GM23338 (cell line): Measurements from ENCODE around the gene ZBTB40. TPM values are rescaled to one million over a fixed set of nuclear protein-coding genes. Genes with fewer than 3 reads are reported as not detected.

Experiments used
- ATAC-seq: fragments of 200-7000 bp; cut with Tn5 transposase; 3 replicates; pipeline ENCODE4 v1.9.1; 2020
- DNase-seq: peaks from one replicate; pipeline ENCODE4 v3.0.0-alpha.2; 2015; ENCODE audit warnings: low spot score
- H2AFZ ChIP-seq: fragments of 200-600 bp; sonication (generic); 2 replicates; pipeline ENCODE4 v1.8.0; 2016; ENCODE audit warnings: antibody characterized with exemption, mild to moderate bottlenecking, moderate library complexity
- H3F3A ChIP-seq: fragments of 200-600 bp; sonication (generic); replicated peaks from 2 replicates; pipeline ENCODE4 v1.8.0; 2017; ENCODE audit warnings: antibody characterized with exemption, mixed run types, low read depth
- H3K27ac ChIP-seq: fragments of 200-600 bp; sonication (generic); 2 replicates; pipeline ENCODE4 v1.6.1; 2016; ENCODE audit warnings: low read depth
- H3K27me3 ChIP-seq: fragments of 200-600 bp; sonication (generic); 2 replicates; pipeline ENCODE4 v1.8.0; 2016; ENCODE audit warnings: mild to moderate bottlenecking, mixed run types, moderate library complexity; ENCODE audit not compliant: insufficient read depth
- H3K36me3 ChIP-seq: fragments of 200-600 bp; sonication (generic); 2 replicates; pipeline ENCODE4 v1.8.0; 2016; ENCODE audit warnings: mild to moderate bottlenecking; ENCODE audit not compliant: insufficient read depth
- H3K4me1 ChIP-seq: fragments of 200-600 bp; sonication (generic); 2 replicates; pipeline ENCODE4 v1.8.0; 2016; ENCODE audit warnings: mild to moderate bottlenecking, moderate library complexity; ENCODE audit not compliant: insufficient read depth
- H3K4me2 ChIP-seq: fragments of 200-600 bp; sonication (generic); 2 replicates; pipeline ENCODE4 v1.7.1; 2017; ENCODE audit warnings: mixed run types
- H3K4me3 ChIP-seq: fragments of 200-600 bp; sonication (generic); 2 replicates; pipeline ENCODE4 v1.6.1; 2016; ENCODE audit warnings: mixed run types
- H3K79me2 ChIP-seq: fragments of 200-600 bp; sonication (generic); replicated peaks from 2 replicates; pipeline ENCODE4 v1.8.0; 2017; ENCODE audit warnings: mild to moderate bottlenecking; ENCODE audit not compliant: insufficient read depth
- H3K9me2 ChIP-seq: fragments of 200-600 bp; sonication (generic); 2 replicates; pipeline ENCODE4 v1.8.0; 2017; ENCODE audit not compliant: insufficient read depth
- H4K20me1 ChIP-seq: fragments of 200-600 bp; sonication (generic); replicated peaks from 2 replicates; pipeline ENCODE4 v1.8.0; 2017; ENCODE audit warnings: mild to moderate bottlenecking; ENCODE audit not compliant: insufficient read depth
- H3K27ac Mint-ChIP-seq: 2 replicates; pipeline ENCODE4 v1.8.0; 2020; ENCODE audit warnings: inconsistent platforms, mild to moderate bottlenecking, moderate library complexity, mixed read lengths
- H3K27me3 Mint-ChIP-seq: 3 replicates; pipeline ENCODE4 v1.8.0; 2022; ENCODE audit warnings: low read depth, mild to moderate bottlenecking, moderate library complexity, mixed read lengths, inconsistent platforms; ENCODE audit not compliant: insufficient read depth, poor library complexity
- H3K36me3 Mint-ChIP-seq: 3 replicates; pipeline ENCODE4 v1.8.0; 2021; ENCODE audit warnings: low read depth, mild to moderate bottlenecking, inconsistent platforms, moderate library complexity, mixed read lengths
- H3K4me1 Mint-ChIP-seq: 3 replicates; pipeline ENCODE4 v1.8.0; 2020; ENCODE audit warnings: mild to moderate bottlenecking, inconsistent platforms, mixed read lengths
- H3K4me3 Mint-ChIP-seq: 3 replicates; pipeline ENCODE4 v1.8.0; 2021; ENCODE audit warnings: moderate library complexity, mild to moderate bottlenecking, inconsistent platforms, mixed read lengths
- H3K9me3 Mint-ChIP-seq: 3 replicates; pipeline ENCODE4 v1.8.0; 2020; ENCODE audit warnings: moderate library complexity, mild to moderate bottlenecking, inconsistent platforms, mixed read lengths
- EZH2 ChIP-seq: fragments of 200-600 bp; sonication (generic); IDR thresholded peaks from one replicate; pipeline ENCODE4 v1.8.0; 2017; ENCODE audit warnings: antibody characterized with exemption, mild to moderate bottlenecking, low read depth; ENCODE audit not compliant: unreplicated experiment
- JUNB ChIP-seq: IDR thresholded peaks from one replicate; pipeline ENCODE4 v1.6.1; 2016; ENCODE audit warnings: antibody characterized with exemption; ENCODE audit not compliant: unreplicated experiment
- NANOG ChIP-seq: IDR thresholded peaks from 2 replicates; pipeline ENCODE4 v1.6.1; 2016; ENCODE audit warnings: antibody characterized with exemption, borderline replicate concordance
- POLR2AphosphoS5 ChIP-seq: IDR thresholded peaks from 2 replicates; pipeline ENCODE4 v1.6.1; 2016; ENCODE audit warnings: antibody characterized with exemption, low read depth
- STAT1 ChIP-seq: IDR thresholded peaks from one replicate; pipeline ENCODE4 v1.6.1; 2016; ENCODE audit warnings: antibody characterized with exemption; ENCODE audit not compliant: unreplicated experiment
- ZNF331 ChIP-seq: fragments of 250-450 bp; sonication (Bioruptor Pico); IDR thresholded peaks from 2 replicates; pipeline ENCODE4 v1.5.0; 2020; ENCODE audit warnings: low read depth, mild to moderate bottlenecking, moderate library complexity
- polyA plus RNA-seq: library from polyadenylated mRNA; unstranded; fragments of >200 nt; fragmentation: Nextera tagmentation; extraction: Ambion mirVana; gene quantifications from 2 replicates; pipeline ENCODE4 v1.2.1, GENCODE V29; 2016
- total RNA-seq: library from RNA; depleted of rRNA; stranded (reverse); fragments of >200 nt; shearing (Covaris generic); gene quantifications from 2 replicates; pipeline ENCODE4 v1.2.3, GENCODE V29; 2014
- TF ChIP-seq, protein P1 (sequence below): IDR thresholded peaks from one replicate; pipeline ENCODE4 v1.6.1; 2018; ENCODE audit warnings: antibody characterized with exemption; ENCODE audit not compliant: unreplicated experiment
- TF ChIP-seq, protein P2 (sequence below), 2 experiments: fragments of 200-600 bp in 1 of 2; sonication (generic) in 1 of 2; conservative IDR thresholded peaks; 2 replicates each; pipeline versions ENCODE4 v1.5.1 to v1.6.1; 2016 to 2017; ENCODE audit warnings: antibody characterized with exemption in 2 of 2, low read depth in 2 of 2, mild to moderate bottlenecking in 2 of 2, moderate library complexity in 1 of 2

The ZBTB40 gene
- total and polyA plus RNA-seq, 2 experiments from 2014 or later = 3.1 to 22.7 TPM

DNA sequence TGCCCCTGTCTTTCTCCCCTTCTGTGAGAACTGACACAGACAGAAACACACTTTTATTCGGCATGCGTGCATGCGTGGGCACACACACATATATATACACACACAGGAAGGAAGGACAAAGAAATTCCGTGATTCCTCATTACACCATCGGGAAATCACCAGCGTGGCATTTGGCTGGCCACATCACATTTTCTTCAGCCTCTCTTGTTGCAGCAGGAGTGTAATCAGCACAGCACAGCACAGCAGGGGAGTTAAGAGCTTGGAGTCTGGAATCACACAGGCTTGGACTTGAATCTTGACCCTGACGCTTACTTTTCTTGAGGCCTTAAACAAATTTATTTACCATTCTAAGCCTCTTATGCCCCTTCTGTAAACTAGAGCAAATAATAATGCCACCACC, 66.3 kb downstream of the ZBTB40 start:
- Mint-ChIP-seq H3K9me3 (no peaks in the 10 kb centered on the region), H3K4me1 (no peaks in the 10 kb centered on the region), H3K27ac (no peak overlapping the region), H3K36me3 (peaks cover 19% of the 10 kb centered on the region), H3K4me3 (no peak overlapping the region), H3K27me3 (no peaks in the 10 kb centered on the region)
- TF ChIP-seq NANOG = no peak
- no peak for TF ChIP-seq STAT1
- TF ChIP-seq POLR2AphosphoS5 = no peak
- no peak for TF ChIP-seq EZH2
- TF ChIP-seq, protein P1, sequence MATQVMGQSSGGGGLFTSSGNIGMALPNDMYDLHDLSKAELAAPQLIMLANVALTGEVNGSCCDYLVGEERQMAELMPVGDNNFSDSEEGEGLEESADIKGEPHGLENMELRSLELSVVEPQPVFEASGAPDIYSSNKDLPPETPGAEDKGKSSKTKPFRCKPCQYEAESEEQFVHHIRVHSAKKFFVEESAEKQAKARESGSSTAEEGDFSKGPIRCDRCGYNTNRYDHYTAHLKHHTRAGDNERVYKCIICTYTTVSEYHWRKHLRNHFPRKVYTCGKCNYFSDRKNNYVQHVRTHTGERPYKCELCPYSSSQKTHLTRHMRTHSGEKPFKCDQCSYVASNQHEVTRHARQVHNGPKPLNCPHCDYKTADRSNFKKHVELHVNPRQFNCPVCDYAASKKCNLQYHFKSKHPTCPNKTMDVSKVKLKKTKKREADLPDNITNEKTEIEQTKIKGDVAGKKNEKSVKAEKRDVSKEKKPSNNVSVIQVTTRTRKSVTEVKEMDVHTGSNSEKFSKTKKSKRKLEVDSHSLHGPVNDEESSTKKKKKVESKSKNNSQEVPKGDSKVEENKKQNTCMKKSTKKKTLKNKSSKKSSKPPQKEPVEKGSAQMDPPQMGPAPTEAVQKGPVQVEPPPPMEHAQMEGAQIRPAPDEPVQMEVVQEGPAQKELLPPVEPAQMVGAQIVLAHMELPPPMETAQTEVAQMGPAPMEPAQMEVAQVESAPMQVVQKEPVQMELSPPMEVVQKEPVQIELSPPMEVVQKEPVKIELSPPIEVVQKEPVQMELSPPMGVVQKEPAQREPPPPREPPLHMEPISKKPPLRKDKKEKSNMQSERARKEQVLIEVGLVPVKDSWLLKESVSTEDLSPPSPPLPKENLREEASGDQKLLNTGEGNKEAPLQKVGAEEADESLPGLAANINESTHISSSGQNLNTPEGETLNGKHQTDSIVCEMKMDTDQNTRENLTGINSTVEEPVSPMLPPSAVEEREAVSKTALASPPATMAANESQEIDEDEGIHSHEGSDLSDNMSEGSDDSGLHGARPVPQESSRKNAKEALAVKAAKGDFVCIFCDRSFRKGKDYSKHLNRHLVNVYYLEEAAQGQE = no peak
- TF ChIP-seq, protein P2, sequence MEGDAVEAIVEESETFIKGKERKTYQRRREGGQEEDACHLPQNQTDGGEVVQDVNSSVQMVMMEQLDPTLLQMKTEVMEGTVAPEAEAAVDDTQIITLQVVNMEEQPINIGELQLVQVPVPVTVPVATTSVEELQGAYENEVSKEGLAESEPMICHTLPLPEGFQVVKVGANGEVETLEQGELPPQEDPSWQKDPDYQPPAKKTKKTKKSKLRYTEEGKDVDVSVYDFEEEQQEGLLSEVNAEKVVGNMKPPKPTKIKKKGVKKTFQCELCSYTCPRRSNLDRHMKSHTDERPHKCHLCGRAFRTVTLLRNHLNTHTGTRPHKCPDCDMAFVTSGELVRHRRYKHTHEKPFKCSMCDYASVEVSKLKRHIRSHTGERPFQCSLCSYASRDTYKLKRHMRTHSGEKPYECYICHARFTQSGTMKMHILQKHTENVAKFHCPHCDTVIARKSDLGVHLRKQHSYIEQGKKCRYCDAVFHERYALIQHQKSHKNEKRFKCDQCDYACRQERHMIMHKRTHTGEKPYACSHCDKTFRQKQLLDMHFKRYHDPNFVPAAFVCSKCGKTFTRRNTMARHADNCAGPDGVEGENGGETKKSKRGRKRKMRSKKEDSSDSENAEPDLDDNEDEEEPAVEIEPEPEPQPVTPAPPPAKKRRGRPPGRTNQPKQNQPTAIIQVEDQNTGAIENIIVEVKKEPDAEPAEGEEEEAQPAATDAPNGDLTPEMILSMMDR (conservative IDR thresholded peaks at IDR 0.05; ENCODE audit: low read depth in 2 of 2) = no peak
- TF ChIP-seq ZNF331 = no peak
- TF ChIP-seq JUNB = no peak
- no peaks in the 10 kb centered on the region for H3K4me1 ChIP-seq
- H3F3A ChIP-seq = no peaks in the 10 kb centered on the region
- no peak overlapping the region for H3K27ac ChIP-seq
- no peaks in the 10 kb centered on the region for H3K9me2 ChIP-seq
- no peak for ATAC-seq
- no peak overlapping the region for H2AFZ ChIP-seq
- H3K27me3 ChIP-seq = no peaks in the 10 kb centered on the region
- no peak overlapping the region for H3K4me3 ChIP-seq
- H3K36me3 ChIP-seq = peaks cover 30% of the 10 kb centered on the region
- H3K4me2 ChIP-seq = no peak overlapping the region
- no peaks in the 10 kb centered on the region for H4K20me1 ChIP-seq
- DNase-seq = no peak
- no peaks in the 10 kb centered on the region for H3K79me2 ChIP-seq

DNA sequence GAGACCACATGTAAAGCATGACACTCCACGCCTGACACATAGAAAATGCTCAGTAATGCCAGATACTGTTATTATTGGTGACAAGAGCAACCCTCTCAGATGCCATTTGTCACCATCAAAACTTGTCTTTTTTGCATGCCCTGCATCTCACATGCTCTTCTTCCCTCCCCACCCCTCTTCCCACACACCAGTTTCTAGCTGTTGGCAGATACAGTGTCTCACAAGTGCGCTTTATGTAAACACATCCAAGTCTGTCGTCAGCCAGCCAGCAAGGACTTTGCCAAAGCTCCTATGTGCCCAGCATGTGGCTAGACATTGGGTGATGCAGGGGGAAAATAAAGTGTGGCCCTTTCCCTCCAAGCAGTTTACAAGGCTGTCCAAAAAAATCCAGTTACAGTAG, 66.7 kb downstream of the ZBTB40 start:
- Histone ChIP-seq H3K27ac (no peak overlapping the region), H2AFZ (no peak overlapping the region), H4K20me1 (no peaks in the 10 kb centered on the region), H3K4me3 (no peak overlapping the region), H3K36me3 (peaks cover 27% of the 10 kb centered on the region; the same call in 1 of the 2 replicates), H3K4me1 (no peaks in the 10 kb centered on the region), H3K4me2 (no peak overlapping the region), H3K9me2 (no peaks in the 10 kb centered on the region), H3K79me2 (no peaks in the 10 kb centered on the region), H3F3A (no peaks in the 10 kb centered on the region), H3K27me3 (no peaks in the 10 kb centered on the region)
- Mint-ChIP-seq H3K27ac (no peak overlapping the region), H3K27me3 (no peaks in the 10 kb centered on the region), H3K4me1 (no peaks in the 10 kb centered on the region), H3K36me3 (peaks cover 18% of the 10 kb centered on the region), H3K4me3 (no peak overlapping the region), H3K9me3 (no peaks in the 10 kb centered on the region)
- DNase-seq (no peak), ATAC-seq (no peak)
- TF ChIP-seq, protein P2 (conservative IDR thresholded peaks at IDR 0.05; ENCODE audit: low read depth in 2 of 2) = no peak
- TF ChIP-seq ZNF331 (no peak), EZH2 (no peak)
